Neural progenitor cell (in vitro differentiated cells): ENCODE results near the gene ZBTB7B. TPM values are rescaled to one million over a fixed set of nuclear protein-coding genes. Genes with fewer than 3 reads are reported as not detected.

ENCODE experiments used
- DNase-seq: peaks from one replicate; pipeline ENCODE4 v3.0.0-alpha.2; 2016; ENCODE audit warnings: low spot score
- H2AFZ ChIP-seq: fragments of 200-600 bp; sonication (generic); replicated peaks from 2 replicates; pipeline ENCODE4 v1.6.1; 2016; ENCODE audit warnings: antibody characterized with exemption
- H3F3A ChIP-seq: fragments of 200-600 bp; sonication (generic); 2 replicates; pipeline ENCODE4 v1.6.1; 2016; ENCODE audit warnings: antibody characterized with exemption, low read depth
- H3K27ac ChIP-seq: fragments of 200-600 bp; sonication (generic); 2 replicates; pipeline ENCODE4 v1.5.1; 2016; ENCODE audit warnings: mild to moderate bottlenecking
- H3K27me3 ChIP-seq: fragments of 200-600 bp; sonication (generic); 2 replicates; pipeline ENCODE4 v1.6.1; 2016; ENCODE audit warnings: mild to moderate bottlenecking, moderate library complexity
- H3K36me3 ChIP-seq: fragments of 200-600 bp; sonication (generic); 2 replicates; pipeline ENCODE4 v1.5.1; 2016
- H3K4me1 ChIP-seq: fragments of 200-600 bp; sonication (generic); 2 replicates; pipeline ENCODE4 v1.6.1; 2016; ENCODE audit warnings: mixed run types
- H3K4me2 ChIP-seq: fragments of 200-600 bp; sonication (generic); 2 replicates; pipeline ENCODE4 v1.6.1; 2016
- H3K4me3 ChIP-seq: fragments of 200-600 bp; sonication (generic); 2 replicates; pipeline ENCODE4 v1.5.1; 2016
- H3K79me2 ChIP-seq: fragments of 200-600 bp; sonication (generic); 2 replicates; pipeline ENCODE4 v1.6.1; 2016; ENCODE audit warnings: low read depth
- H3K9ac ChIP-seq: fragments of 200-600 bp; sonication (generic); 2 replicates; pipeline ENCODE4 v1.6.1; 2016
- H3K9me3 ChIP-seq: fragments of 200-600 bp; sonication (generic); 2 replicates; pipeline ENCODE4 v1.5.1; 2016; ENCODE audit warnings: low read depth
- H4K20me1 ChIP-seq: fragments of 200-600 bp; sonication (generic); 2 replicates; pipeline ENCODE4 v1.6.1; 2016; ENCODE audit warnings: low read depth
- H3K27ac Mint-ChIP-seq: 3 replicates; pipeline ENCODE4 v1.8.0; 2021; ENCODE audit warnings: mixed read lengths
- H3K27me3 Mint-ChIP-seq: 2 replicates; pipeline ENCODE4 v1.8.0; 2022; ENCODE audit warnings: low read depth, mild to moderate bottlenecking, inconsistent platforms, moderate library complexity, mixed read lengths; ENCODE audit not compliant: insufficient read depth
- H3K36me3 Mint-ChIP-seq: 3 replicates; pipeline ENCODE4 v1.8.0; 2021; ENCODE audit warnings: mixed read lengths
- H3K4me1 Mint-ChIP-seq: 3 replicates; pipeline ENCODE4 v1.8.0; 2021; ENCODE audit warnings: mixed read lengths
- H3K4me3 Mint-ChIP-seq: 3 replicates; pipeline ENCODE4 v1.8.0; 2021; ENCODE audit warnings: mild to moderate bottlenecking, moderate library complexity, mixed read lengths
- H3K9me3 Mint-ChIP-seq: 3 replicates; pipeline ENCODE4 v1.8.0; 2020; ENCODE audit warnings: mixed read lengths
- CTCF ChIP-seq: fragments of 200-600 bp; sonication (generic); IDR thresholded peaks from 2 replicates; pipeline ENCODE4 v1.5.1; 2017; ENCODE audit warnings: antibody characterized with exemption, mild to moderate bottlenecking
- EZH2 ChIP-seq: fragments of 200-600 bp; sonication (generic); IDR thresholded peaks from 2 replicates; pipeline ENCODE4 v1.6.1; 2017; ENCODE audit warnings: antibody characterized with exemption, mild to moderate bottlenecking, moderate library complexity
- EZH2phosphoT487 ChIP-seq: fragments of 200-600 bp; sonication (generic); IDR thresholded peaks from 2 replicates; pipeline ENCODE4 v1.6.1; 2017; ENCODE audit warnings: antibody characterized with exemption
- total RNA-seq: library from RNA; depleted of rRNA; stranded (reverse); fragments of >200 nt; gene quantifications from 2 replicates; pipeline ENCODE4 v1.2.3, GENCODE V29; 2015; ENCODE audit warnings: low replicate concordance

The ZBTB7B gene
- total RNA-seq, result 4.7 and 15.7 TPM in 2 replicates

DNA sequence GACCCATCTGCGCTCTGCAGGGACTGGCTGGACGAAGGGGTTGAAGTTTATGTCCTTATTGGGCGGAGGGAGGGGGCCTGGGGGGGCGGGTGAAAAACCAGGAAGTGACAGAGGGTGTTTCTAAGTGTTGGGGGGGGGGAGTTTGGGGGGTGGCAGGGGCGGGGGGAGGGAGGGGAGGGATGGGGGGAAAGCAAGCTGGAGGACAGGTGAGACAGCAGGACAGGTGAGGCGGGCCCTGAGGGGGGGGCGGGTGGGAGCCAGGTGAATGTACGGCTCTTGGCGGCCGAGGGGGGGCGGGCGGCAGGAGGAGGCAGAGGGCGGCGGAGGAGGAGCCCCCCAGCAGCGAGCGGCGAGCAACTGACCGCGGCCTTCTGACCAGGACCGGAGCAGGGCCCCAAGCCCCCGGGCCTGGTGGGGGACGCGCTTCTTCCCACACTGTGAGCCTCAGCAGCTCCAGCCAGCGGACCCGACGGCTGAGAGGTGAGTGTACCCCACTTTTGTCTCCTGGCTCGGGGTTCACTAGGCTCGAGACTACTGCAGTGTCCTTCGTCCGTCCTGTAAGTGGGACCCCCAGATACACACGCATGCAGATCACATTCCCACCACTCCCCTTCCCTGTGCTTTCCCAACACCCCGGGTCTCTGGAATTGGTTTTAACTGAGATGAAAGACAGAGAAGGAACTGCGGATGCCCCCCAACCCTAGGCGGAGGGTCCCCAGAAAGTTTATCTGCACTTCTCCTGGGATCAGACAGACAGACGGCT is at the start of gene ZBTB7B:
Gene ZBTB7B (plus strand): TSS at position 339 of the 763 bp plus-strand sequence. CDS start 11,859 bp downstream, outside the sequence.
- H3K4me2 ChIP-seq, result peak within 1 kb of the TSS; percentile 98
- peak; percentile 59 for DNase-seq
- no peak within 1 kb of the TSS for H3K27ac ChIP-seq
- H3K4me3 ChIP-seq, result peak within 1 kb of the TSS; percentile 72
- H3K9me3 ChIP-seq, result no peaks in the 10 kb centered on the region
- H3K4me1 Mint-ChIP-seq, result peaks cover 25% of the 10 kb centered on the region
- peak within 1 kb of the TSS; percentile 87 for H3K27ac Mint-ChIP-seq
- H3K36me3 ChIP-seq, result no peaks in the 10 kb centered on the region
- no peaks in the 10 kb centered on the region for H3K27me3 ChIP-seq
- no peak for TF ChIP-seq CTCF
- no peak for TF ChIP-seq EZH2phosphoT487
- no peak for TF ChIP-seq EZH2
- H2AFZ ChIP-seq, result no peak within 1 kb of the TSS
- peak within 1 kb of the TSS; percentile 95 for H3K4me3 Mint-ChIP-seq
- H3F3A ChIP-seq, result peaks cover 43% of the 10 kb centered on the region
- H3K9ac ChIP-seq, result no peak within 1 kb of the TSS
- peaks cover 3% of the 10 kb centered on the region for H3K27me3 Mint-ChIP-seq
- no peaks in the 10 kb centered on the region for H4K20me1 ChIP-seq
- peaks cover 2% of the 10 kb centered on the region for H3K9me3 Mint-ChIP-seq
- no peaks in the 10 kb centered on the region for H3K36me3 Mint-ChIP-seq
- peaks cover 20% of the 10 kb centered on the region for H3K4me1 ChIP-seq
- peaks cover 38% of the 10 kb centered on the region for H3K79me2 ChIP-seq

DNA sequence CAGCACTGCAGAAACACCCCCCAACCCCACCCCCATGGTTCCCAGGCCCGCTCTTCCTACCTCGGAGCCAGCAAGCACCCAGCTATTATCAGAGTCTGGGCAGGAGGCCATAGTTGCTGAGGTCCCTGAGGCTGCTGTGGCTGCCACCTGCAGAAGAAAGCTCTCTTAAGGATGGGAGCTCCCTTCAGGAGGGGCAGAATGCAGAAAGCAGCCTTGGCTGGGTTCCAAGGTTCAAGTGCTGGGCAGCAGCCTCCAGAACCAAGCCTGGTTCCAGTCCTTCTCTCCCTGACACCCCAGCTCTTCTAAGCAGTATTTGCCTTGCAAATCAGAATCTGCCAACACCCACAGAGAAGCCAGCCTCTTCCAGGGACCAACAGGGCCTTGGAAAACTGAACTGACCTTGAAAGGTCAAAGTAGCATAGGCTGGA is 49.0 kb upstream of the ZBTB7B start:
- H3F3A ChIP-seq, result peaks cover 46% of the 10 kb centered on the region
- TF ChIP-seq EZH2, result no peak
- TF ChIP-seq CTCF, result no peak
- TF ChIP-seq EZH2phosphoT487, result no peak
- H4K20me1 ChIP-seq, result peaks cover 56% of the 10 kb centered on the region
- peak overlapping the region; percentile 94 for H3K4me3 Mint-ChIP-seq
- H3K4me1 Mint-ChIP-seq, result peaks cover 64% of the 10 kb centered on the region
- H3K27ac Mint-ChIP-seq, result peak overlapping the region; percentile 100
- H3K9me3 Mint-ChIP-seq, result no peaks in the 10 kb centered on the region
- H2AFZ ChIP-seq, result no peak overlapping the region
- H3K4me1 ChIP-seq, result peaks cover 38% of the 10 kb centered on the region
- peak overlapping the region; percentile 85 for H3K4me2 ChIP-seq
- no peak for DNase-seq
- no peaks in the 10 kb centered on the region for H3K27me3 ChIP-seq
- peaks cover 10% of the 10 kb centered on the region for H3K27me3 Mint-ChIP-seq
- H3K9ac ChIP-seq, result no peak overlapping the region
- peaks cover 13% of the 10 kb centered on the region for H3K36me3 Mint-ChIP-seq
- peak overlapping the region; percentile 66 for H3K4me3 ChIP-seq
- H3K36me3 ChIP-seq, result no peaks in the 10 kb centered on the region
- H3K27ac ChIP-seq, result no peak overlapping the region
- H3K79me2 ChIP-seq, result peaks cover 33% of the 10 kb centered on the region
- no peaks in the 10 kb centered on the region for H3K9me3 ChIP-seq

DNA sequence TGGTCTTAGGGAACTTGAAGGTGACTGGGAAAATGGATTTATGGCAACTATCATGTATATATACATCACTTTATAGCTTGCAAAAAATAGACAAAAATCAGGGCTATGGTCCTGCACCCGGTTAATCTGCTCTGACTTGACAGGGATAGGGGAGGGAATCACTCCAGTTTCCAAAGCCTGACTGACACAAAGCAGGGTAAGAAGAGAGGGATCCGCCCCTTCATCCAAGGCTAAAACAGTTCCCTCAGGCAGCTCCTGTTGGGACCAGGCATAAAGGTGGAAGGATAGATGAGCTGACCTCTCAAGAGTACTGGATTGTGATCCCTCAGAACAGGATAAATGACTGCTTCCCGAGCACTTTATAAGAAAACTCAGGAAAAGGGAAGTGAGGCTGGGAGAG is 48.1 kb upstream of the ZBTB7B start:
- peaks cover 42% of the 10 kb centered on the region for H3K79me2 ChIP-seq
- peak overlapping the region; percentile 85 for H3K4me2 ChIP-seq
- H3K4me1 Mint-ChIP-seq, result peaks cover 64% of the 10 kb centered on the region
- H3K4me3 Mint-ChIP-seq, result peak overlapping the region; percentile 94
- H3K9me3 Mint-ChIP-seq, result no peaks in the 10 kb centered on the region
- H3K4me3 ChIP-seq, result peak overlapping the region; percentile 66
- H3K9ac ChIP-seq, result no peak overlapping the region
- H3K36me3 Mint-ChIP-seq, result peaks cover 12% of the 10 kb centered on the region
- DNase-seq, result peak; percentile 69
- peaks cover 38% of the 10 kb centered on the region for H3K4me1 ChIP-seq
- H3F3A ChIP-seq, result peaks cover 47% of the 10 kb centered on the region
- H3K27ac ChIP-seq, result peak overlapping the region; percentile 97
- H4K20me1 ChIP-seq, result peaks cover 56% of the 10 kb centered on the region
- H3K36me3 ChIP-seq, result no peaks in the 10 kb centered on the region
- peaks cover 11% of the 10 kb centered on the region for H3K27me3 Mint-ChIP-seq
- H3K9me3 ChIP-seq, result no peaks in the 10 kb centered on the region
- H3K27ac Mint-ChIP-seq, result peak overlapping the region; percentile 100
- no peak overlapping the region for H2AFZ ChIP-seq
- TF ChIP-seq CTCF, result no peak
- no peak for TF ChIP-seq EZH2
- TF ChIP-seq EZH2phosphoT487, result no peak
- no peaks in the 10 kb centered on the region for H3K27me3 ChIP-seq
